Hindlimb muscle (tissue), 1 donor: Measurements from ENCODE around the gene PEA15. TPM values are rescaled to one million over a fixed set of nuclear protein-coding genes. Genes with fewer than 3 reads are reported as not detected.
A peak's percentile ranks its signal among the peaks of the same experiment; 100 is the strongest.

Experiments
- DNase-seq: peaks from one replicate; pipeline ENCODE4 v3.0.0-alpha.2; 2013
- polyA plus RNA-seq: library from polyadenylated mRNA; unstranded; fragments of 120-200 nt; gene quantifications from one replicate; pipeline ENCODE4 v1.2.1, GENCODE V29; 2013; ENCODE audit not compliant: insufficient read length

Gene PEA15
- polyA plus RNA-seq, 1 donor, result 117 TPM

- no peak for DNase-seq
Measured at GRCh38 chr1:160186246-160186645, 18.9 kb upstream of the PEA15 start.

- DNase-seq, result no peak
Measured at GRCh38 chr1:160186729-160187128, 18.5 kb upstream of the PEA15 start.

- no peak for DNase-seq
Measured at GRCh38 chr1:160187407-160187806, 17.8 kb upstream of the PEA15 start.

- DNase-seq, result no peak
Measured at GRCh38 chr1:160188341-160188740, 16.8 kb upstream of the PEA15 start.

- DNase-seq, result peak; percentile 63
Measured at GRCh38 chr1:160189649-160190625, 15.2 kb upstream of the PEA15 start, which contains the start of gene CASQ1. TSS of gene CASQ1 (plus strand) at chr1:160190575. CDS start at chr1:160190752, 177 bp downstream.

- DNase-seq, result no peak
Measured at GRCh38 chr1:160191756-160192155, 13.4 kb upstream of the PEA15 start.

- no peak for DNase-seq
Measured at GRCh38 chr1:160192234-160192633, 12.9 kb upstream of the PEA15 start.

- DNase-seq, result peak; percentile 88
Measured at GRCh38 chr1:160193091-160193819, 11.9 kb upstream of the PEA15 start.

- no peak for DNase-seq
Measured at GRCh38 chr1:160193832-160194736, 11.1 kb upstream of the PEA15 start.

GRCh38 chr1:160194737-160195059 lies 10.5 kb upstream of the PEA15 start:
- no peak for DNase-seq

GRCh38 chr1:160196143-160196542 lies 9.0 kb upstream of the PEA15 start:
- no peak for DNase-seq

- DNase-seq, result no peak
Measured at GRCh38 chr1:160197231-160197630, 8.0 kb upstream of the PEA15 start.

GRCh38 chr1:160200786-160201185 lies 4.4 kb upstream of the PEA15 start:
- DNase-seq, result no peak

GRCh38 chr1:160204526-160205241 lies 500 bp upstream of the PEA15 start:
- DNase-seq, result no peak

- peak; percentile 54 for DNase-seq
Measured at GRCh38 chr1:160206036-160206389, 829 bp downstream of the PEA15 start.

- no peak for DNase-seq
Measured at GRCh38 chr1:160206421-160207117, 1.4 kb downstream of the PEA15 start.

- DNase-seq, result no peak
Measured at GRCh38 chr1:160207118-160207650, 2.0 kb downstream of the PEA15 start.

- no peak for DNase-seq
Measured at GRCh38 chr1:160207771-160208556, 2.8 kb downstream of the PEA15 start.

- DNase-seq, result no peak
Measured at GRCh38 chr1:160208557-160209320, 3.6 kb downstream of the PEA15 start.
